ENCODE measurements around the gene OR9A4. TPM values are rescaled to one million over a fixed set of nuclear protein-coding genes. Genes with fewer than 3 reads are reported as not detected.

The OR9A4 gene, protein sequence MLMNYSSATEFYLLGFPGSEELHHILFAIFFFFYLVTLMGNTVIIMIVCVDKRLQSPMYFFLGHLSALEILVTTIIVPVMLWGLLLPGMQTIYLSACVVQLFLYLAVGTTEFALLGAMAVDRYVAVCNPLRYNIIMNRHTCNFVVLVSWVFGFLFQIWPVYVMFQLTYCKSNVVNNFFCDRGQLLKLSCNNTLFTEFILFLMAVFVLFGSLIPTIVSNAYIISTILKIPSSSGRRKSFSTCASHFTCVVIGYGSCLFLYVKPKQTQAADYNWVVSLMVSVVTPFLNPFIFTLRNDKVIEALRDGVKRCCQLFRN
- total RNA-seq, result not detected

DNA sequence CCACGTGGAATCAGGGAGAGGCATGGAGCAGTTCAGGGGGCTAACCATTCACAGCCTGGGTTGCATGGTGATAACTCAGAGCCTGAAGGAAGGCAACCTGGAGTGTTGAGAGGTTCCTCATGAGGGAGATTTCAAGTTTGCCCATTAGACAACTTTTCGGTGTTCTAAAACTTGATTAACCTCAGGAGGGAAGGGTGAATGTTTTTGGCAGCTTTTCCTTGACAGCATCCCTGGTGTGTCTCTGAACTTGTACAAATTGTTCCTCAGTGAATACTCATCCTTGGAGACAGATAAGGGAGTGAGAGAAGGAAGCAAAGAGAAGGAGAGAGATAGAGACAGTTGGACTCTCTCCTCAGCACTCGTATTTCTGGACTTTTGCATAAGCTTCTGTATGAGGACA is at the start of gene OR9A4:
OR9A4 (plus strand) TSS at position 301 of the 400 bp plus-strand sequence. CDS start 2,477 bp downstream, outside the sequence.
- TF ChIP-seq, protein P1, sequence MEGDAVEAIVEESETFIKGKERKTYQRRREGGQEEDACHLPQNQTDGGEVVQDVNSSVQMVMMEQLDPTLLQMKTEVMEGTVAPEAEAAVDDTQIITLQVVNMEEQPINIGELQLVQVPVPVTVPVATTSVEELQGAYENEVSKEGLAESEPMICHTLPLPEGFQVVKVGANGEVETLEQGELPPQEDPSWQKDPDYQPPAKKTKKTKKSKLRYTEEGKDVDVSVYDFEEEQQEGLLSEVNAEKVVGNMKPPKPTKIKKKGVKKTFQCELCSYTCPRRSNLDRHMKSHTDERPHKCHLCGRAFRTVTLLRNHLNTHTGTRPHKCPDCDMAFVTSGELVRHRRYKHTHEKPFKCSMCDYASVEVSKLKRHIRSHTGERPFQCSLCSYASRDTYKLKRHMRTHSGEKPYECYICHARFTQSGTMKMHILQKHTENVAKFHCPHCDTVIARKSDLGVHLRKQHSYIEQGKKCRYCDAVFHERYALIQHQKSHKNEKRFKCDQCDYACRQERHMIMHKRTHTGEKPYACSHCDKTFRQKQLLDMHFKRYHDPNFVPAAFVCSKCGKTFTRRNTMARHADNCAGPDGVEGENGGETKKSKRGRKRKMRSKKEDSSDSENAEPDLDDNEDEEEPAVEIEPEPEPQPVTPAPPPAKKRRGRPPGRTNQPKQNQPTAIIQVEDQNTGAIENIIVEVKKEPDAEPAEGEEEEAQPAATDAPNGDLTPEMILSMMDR (IDR thresholded peaks at IDR 0.05), result no peak
- H3K27ac ChIP-seq, result no peak within 1 kb of the TSS
- intact Hi-C loops (cut with DNase I), result no loop called here
- H3K9me3 ChIP-seq, result no peaks in the 10 kb centered on the region
- no peak for DNase-seq
- no peaks in the 10 kb centered on the region for H3K27me3 ChIP-seq
- no peak within 1 kb of the TSS for H3K4me3 ChIP-seq
- H3K36me3 ChIP-seq, result no peaks in the 10 kb centered on the region
- H3K9ac ChIP-seq (ENCODE audit: low read depth in 2 of 2, low read length in 2 of 2), result no peak within 1 kb of the TSS
- H3K4me1 ChIP-seq, result no peaks in the 10 kb centered on the region

DNA sequence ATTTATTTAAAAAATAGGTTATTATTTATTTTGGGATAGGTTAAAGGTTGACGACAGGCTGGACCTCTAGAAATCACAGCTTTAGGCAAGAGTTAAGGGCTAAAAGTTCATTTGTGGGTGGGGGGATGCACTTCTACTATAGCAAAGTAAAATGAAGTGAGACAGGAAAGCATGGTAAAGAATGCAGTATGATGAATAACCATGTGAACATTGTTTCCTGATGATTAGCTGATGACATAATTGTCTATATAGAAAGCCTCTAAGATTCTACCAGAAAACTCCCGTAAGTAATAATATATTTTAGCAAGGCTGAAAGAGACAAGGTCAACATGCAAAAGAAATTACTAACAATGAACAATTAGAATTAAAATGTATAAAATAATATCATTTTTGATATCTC is 49.2 kb upstream of the OR9A4 start:
- DNase-seq, result no peak
- Histone ChIP-seq H3K9me3 (no peaks in the 10 kb centered on the region), H3K4me3 (no peak overlapping the region), H3K9ac (ENCODE audit: low read depth in 2 of 2, low read length in 2 of 2) (no peak overlapping the region), H3K27me3 (no peaks in the 10 kb centered on the region), H3K36me3 (no peaks in the 10 kb centered on the region), H3K4me1 (no peaks in the 10 kb centered on the region), H3K27ac (no peak overlapping the region)
- TF ChIP-seq, protein P1 (IDR thresholded peaks at IDR 0.05), result no peak
- intact Hi-C loops (cut with DNase I), result no loop called here

DNA sequence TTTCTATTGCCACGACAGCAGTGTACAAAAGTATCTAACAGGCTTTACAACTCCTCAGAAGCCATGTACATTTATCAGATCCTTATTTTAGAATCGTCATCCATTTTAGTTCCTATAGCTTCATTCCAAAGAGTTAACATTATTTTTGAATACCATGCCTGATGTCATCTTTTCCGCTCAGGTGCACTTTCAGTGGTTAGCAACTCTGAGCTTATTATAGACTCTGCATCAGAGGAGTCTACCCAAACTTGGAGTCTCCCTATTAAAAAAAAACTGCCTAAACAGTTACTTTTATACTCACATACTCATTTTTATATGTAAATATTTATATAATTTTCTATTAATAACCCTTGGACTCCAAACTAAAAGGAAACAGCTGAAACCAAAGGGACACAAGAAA is 43.3 kb upstream of the OR9A4 start:
- no peak overlapping the region for H3K27ac ChIP-seq
- intact Hi-C loops (cut with DNase I), result no loop called here
- no peaks in the 10 kb centered on the region for H3K36me3 ChIP-seq
- H3K4me3 ChIP-seq, result no peak overlapping the region
- TF ChIP-seq, protein P1 (IDR thresholded peaks at IDR 0.05), result no peak
- no peaks in the 10 kb centered on the region for H3K27me3 ChIP-seq
- no peaks in the 10 kb centered on the region for H3K4me1 ChIP-seq
- H3K9ac ChIP-seq (ENCODE audit: low read depth in 2 of 2, low read length in 2 of 2), result no peak overlapping the region
- H3K9me3 ChIP-seq, result no peaks in the 10 kb centered on the region
- no peak for DNase-seq

DNA sequence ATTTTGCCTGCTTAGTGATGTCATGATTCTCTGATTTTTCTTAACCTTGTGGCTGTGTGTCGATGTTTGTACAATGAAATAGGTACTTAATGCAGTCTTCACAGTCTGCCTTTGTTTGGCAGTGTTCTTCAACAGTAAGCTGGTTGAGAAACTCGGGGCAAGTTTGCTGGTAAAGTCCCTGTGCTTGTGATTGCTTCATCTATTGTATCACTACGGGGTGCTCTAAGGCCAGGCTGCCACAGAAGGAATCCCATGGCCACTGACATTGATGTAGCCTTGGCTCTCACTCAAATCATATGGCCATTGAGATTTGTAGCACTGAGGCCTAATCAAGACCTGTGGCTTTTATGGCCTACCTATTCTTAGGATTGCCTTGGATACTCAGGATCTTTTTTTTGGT is 41.4 kb upstream of the OR9A4 start:
- H3K27me3 ChIP-seq, result no peaks in the 10 kb centered on the region
- no peaks in the 10 kb centered on the region for H3K36me3 ChIP-seq
- TF ChIP-seq, protein P1 (IDR thresholded peaks at IDR 0.05), result no peak
- no peak overlapping the region for H3K4me3 ChIP-seq
- no peaks in the 10 kb centered on the region for H3K9me3 ChIP-seq
- no peak overlapping the region for H3K9ac ChIP-seq (ENCODE audit: low read depth in 2 of 2, low read length in 2 of 2)
- DNase-seq, result no peak
- no peaks in the 10 kb centered on the region for H3K4me1 ChIP-seq
- no peak overlapping the region for H3K27ac ChIP-seq
- intact Hi-C loops (cut with DNase I), result no loop called here

DNA sequence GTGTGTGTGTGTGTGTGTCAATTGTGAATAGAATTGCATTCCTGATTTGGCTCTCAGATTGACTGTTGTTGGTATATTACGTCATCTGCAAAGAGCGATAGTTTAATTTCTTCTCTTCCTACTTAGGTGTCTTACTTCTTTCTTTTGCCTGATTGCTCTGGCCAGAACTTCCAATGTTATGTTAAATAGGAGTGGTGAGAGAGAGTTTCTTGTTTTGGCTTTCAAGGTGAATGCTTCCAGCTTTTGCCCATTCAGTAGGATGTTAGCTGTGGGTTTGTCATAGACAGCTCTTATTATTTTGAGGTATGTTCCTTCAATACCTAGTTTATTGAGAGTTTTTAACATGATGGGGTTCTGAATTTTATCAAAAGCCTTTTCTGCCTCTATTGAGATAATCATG is 40.7 kb upstream of the OR9A4 start:
- Histone ChIP-seq H3K4me1 (no peaks in the 10 kb centered on the region), H3K9ac (ENCODE audit: low read depth in 2 of 2, low read length in 2 of 2) (no peak overlapping the region), H3K27ac (no peak overlapping the region), H3K36me3 (no peaks in the 10 kb centered on the region), H3K27me3 (no peaks in the 10 kb centered on the region), H3K4me3 (no peak overlapping the region), H3K9me3 (no peaks in the 10 kb centered on the region)
- intact Hi-C loops (cut with DNase I), result no loop called here
- DNase-seq, result no peak
- TF ChIP-seq, protein P1 (IDR thresholded peaks at IDR 0.05), result no peak

Data from colonic mucosa (tissue), 4 donors.